Astrocyte (in vitro differentiated cells and primary cell): ENCODE data around the gene KCNQ5. TPM values are rescaled to one million over a fixed set of nuclear protein-coding genes. Genes with fewer than 3 reads are reported as not detected.

ENCODE experiments used
- DNase-seq: peaks from one replicate; pipeline ENCODE4 v3.0.0-alpha.2; 2010; ENCODE audit warnings: low read depth
- FAIRE-seq: peaks from 2 replicates; lab custom pipeline; 2011; peaks lifted over from hg19 to GRCh38; lab: Jason Lieb, UNC
- H2AFZ ChIP-seq: 2 replicates; pipeline ENCODE4 v1.6.0; 2012; ENCODE audit warnings: low read depth, low read length, inconsistent platforms
- H3K27ac ChIP-seq: 2 replicates; pipeline ENCODE4 v1.5.1; 2011; ENCODE audit warnings: low read depth, low read length, inconsistent platforms
- H3K27me3 ChIP-seq: 2 replicates; pipeline ENCODE4 v1.6.0; 2011; ENCODE audit warnings: low read length, inconsistent platforms; ENCODE audit not compliant: insufficient read depth
- H3K36me3 ChIP-seq: 2 replicates; pipeline ENCODE4 v1.5.1; 2011; ENCODE audit warnings: low read length, inconsistent platforms; ENCODE audit not compliant: insufficient read depth
- H3K4me1 ChIP-seq: 2 replicates; pipeline ENCODE4 v1.5.1; 2011; ENCODE audit warnings: low read length, inconsistent platforms; ENCODE audit not compliant: insufficient read depth
- H3K4me2 ChIP-seq: 2 replicates; pipeline ENCODE4 v1.6.0; 2012; ENCODE audit warnings: low read length, inconsistent platforms
- H3K4me3 ChIP-seq: 2 replicates; pipeline ENCODE4 v1.5.1; 2011; ENCODE audit warnings: low read depth, mild to moderate bottlenecking, low read length, inconsistent platforms; ENCODE audit not compliant: insufficient read depth
- H3K79me2 ChIP-seq: 2 replicates; pipeline ENCODE4 v1.6.0; 2012; ENCODE audit warnings: mild to moderate bottlenecking, low read length, inconsistent platforms; ENCODE audit not compliant: insufficient read depth
- H3K9ac ChIP-seq: 2 replicates; pipeline ENCODE4 v1.6.0; 2012; ENCODE audit warnings: mild to moderate bottlenecking, low read length, inconsistent platforms
- H3K9me3 ChIP-seq: 2 replicates; pipeline ENCODE4 v1.5.1; 2012; ENCODE audit warnings: low read depth, mild to moderate bottlenecking, low read length, inconsistent platforms; ENCODE audit not compliant: insufficient read depth
- H4K20me1 ChIP-seq: 2 replicates; pipeline ENCODE4 v1.6.0; 2012; ENCODE audit warnings: low read length, inconsistent platforms; ENCODE audit not compliant: insufficient read depth
- H3K27ac Mint-ChIP-seq: one replicate; pipeline ENCODE4 v1.8.0; 2021; ENCODE audit warnings: mild to moderate bottlenecking, mixed read lengths; ENCODE audit not compliant: unreplicated experiment
- H3K27me3 Mint-ChIP-seq: one replicate; pipeline ENCODE4 v1.8.0; 2021; ENCODE audit warnings: low read depth, mixed read lengths; ENCODE audit not compliant: unreplicated experiment
- H3K36me3 Mint-ChIP-seq: one replicate; pipeline ENCODE4 v1.8.0; 2021; ENCODE audit warnings: low read depth, mixed read lengths; ENCODE audit not compliant: unreplicated experiment
- H3K4me1 Mint-ChIP-seq: one replicate; pipeline ENCODE4 v1.8.0; 2021; ENCODE audit warnings: low read depth, mixed read lengths; ENCODE audit not compliant: unreplicated experiment
- H3K4me3 Mint-ChIP-seq: one replicate; pipeline ENCODE4 v1.8.0; 2021; ENCODE audit warnings: mild to moderate bottlenecking, moderate library complexity, mixed read lengths; ENCODE audit not compliant: unreplicated experiment
- H3K9me3 Mint-ChIP-seq: one replicate; pipeline ENCODE4 v1.8.0; 2021; ENCODE audit warnings: mild to moderate bottlenecking, mixed read lengths; ENCODE audit not compliant: unreplicated experiment
- EZH2 ChIP-seq: IDR thresholded peaks from 2 replicates; pipeline ENCODE4 v1.6.1; 2012; ENCODE audit warnings: mild to moderate bottlenecking, low read length, inconsistent platforms; ENCODE audit not compliant: insufficient read depth
- total RNA-seq: library from RNA; stranded (reverse); gene quantifications from 2 replicates; pipeline ENCODE4 v1.2.1, GENCODE V29; 2021
- TF ChIP-seq, protein P1 (sequence below): IDR thresholded peaks from 2 replicates; pipeline ENCODE4 v1.5.1; 2011; ENCODE audit warnings: low read depth, mild to moderate bottlenecking, inconsistent platforms, low read length, moderate library complexity; ENCODE audit not compliant: insufficient read depth

Gene KCNQ5
- total RNA-seq, 1 donor from 2014 or later = 2.0 TPM

DNA sequence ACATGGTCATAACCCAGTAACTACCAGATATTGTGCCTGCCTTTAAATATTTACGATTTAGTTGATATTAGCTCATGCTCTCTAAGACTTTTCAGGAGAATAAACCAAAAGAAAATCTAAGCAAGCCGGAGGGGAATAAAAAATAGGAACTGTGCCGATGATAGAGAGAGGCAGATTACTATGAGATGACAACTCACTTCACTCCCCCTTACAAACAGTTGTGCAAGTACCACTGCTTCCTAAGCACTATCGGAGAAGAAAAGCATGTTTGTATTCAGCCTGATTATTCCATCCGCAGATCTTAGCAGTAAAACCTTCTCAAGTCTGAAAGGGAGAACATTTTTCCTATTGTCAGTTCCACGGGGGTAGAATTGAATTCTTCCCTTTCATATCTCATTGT lies 294.4 kb downstream of the KCNQ5 start:
- Histone ChIP-seq H3K36me3 (no peaks in the 10 kb centered on the region), H3K4me2 (no peak overlapping the region), H3K27ac (no peak overlapping the region), H3K9ac (no peak overlapping the region), H3K9me3 (no peaks in the 10 kb centered on the region), H3K4me1 (no peaks in the 10 kb centered on the region), H3K27me3 (no peaks in the 10 kb centered on the region), H3K4me3 (no peak overlapping the region), H2AFZ (no peak overlapping the region), H4K20me1 (no peaks in the 10 kb centered on the region), H3K79me2 (no peaks in the 10 kb centered on the region)
- TF ChIP-seq EZH2 = no peak
- TF ChIP-seq, protein P1, sequence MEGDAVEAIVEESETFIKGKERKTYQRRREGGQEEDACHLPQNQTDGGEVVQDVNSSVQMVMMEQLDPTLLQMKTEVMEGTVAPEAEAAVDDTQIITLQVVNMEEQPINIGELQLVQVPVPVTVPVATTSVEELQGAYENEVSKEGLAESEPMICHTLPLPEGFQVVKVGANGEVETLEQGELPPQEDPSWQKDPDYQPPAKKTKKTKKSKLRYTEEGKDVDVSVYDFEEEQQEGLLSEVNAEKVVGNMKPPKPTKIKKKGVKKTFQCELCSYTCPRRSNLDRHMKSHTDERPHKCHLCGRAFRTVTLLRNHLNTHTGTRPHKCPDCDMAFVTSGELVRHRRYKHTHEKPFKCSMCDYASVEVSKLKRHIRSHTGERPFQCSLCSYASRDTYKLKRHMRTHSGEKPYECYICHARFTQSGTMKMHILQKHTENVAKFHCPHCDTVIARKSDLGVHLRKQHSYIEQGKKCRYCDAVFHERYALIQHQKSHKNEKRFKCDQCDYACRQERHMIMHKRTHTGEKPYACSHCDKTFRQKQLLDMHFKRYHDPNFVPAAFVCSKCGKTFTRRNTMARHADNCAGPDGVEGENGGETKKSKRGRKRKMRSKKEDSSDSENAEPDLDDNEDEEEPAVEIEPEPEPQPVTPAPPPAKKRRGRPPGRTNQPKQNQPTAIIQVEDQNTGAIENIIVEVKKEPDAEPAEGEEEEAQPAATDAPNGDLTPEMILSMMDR = no peak
- H3K4me1 Mint-ChIP-seq = no peaks in the 10 kb centered on the region
- H3K9me3 Mint-ChIP-seq = no peaks in the 10 kb centered on the region
- H3K27ac Mint-ChIP-seq = no peak overlapping the region
- no peak for FAIRE-seq
- DNase-seq = no peak
- no peaks in the 10 kb centered on the region for H3K36me3 Mint-ChIP-seq
- H3K4me3 Mint-ChIP-seq = no peak overlapping the region
- H3K27me3 Mint-ChIP-seq = no peaks in the 10 kb centered on the region

DNA sequence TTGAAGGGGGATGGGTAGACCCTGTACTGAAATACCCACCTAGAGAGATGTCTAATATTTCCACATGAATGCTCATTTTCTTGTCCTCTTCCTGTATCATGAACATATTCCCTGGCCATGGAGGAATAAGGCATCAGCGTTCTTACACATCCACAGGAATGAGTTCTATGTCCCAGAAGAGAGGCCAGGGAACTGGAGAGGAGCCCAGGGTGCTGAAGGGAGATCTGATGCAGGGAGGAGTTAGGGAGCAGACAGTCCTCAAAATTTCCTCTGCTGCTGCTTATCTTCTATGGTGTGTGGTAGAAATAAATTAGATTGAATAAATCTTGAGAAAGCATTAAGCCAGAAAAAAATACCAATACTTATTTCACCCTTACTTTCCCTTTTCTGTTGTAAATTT lies 295.0 kb downstream of the KCNQ5 start:
- Histone ChIP-seq H2AFZ (no peak overlapping the region), H3K79me2 (no peaks in the 10 kb centered on the region), H3K4me2 (no peak overlapping the region), H3K9me3 (no peaks in the 10 kb centered on the region), H3K27ac (no peak overlapping the region), H3K9ac (no peak overlapping the region), H3K36me3 (no peaks in the 10 kb centered on the region), H3K27me3 (no peaks in the 10 kb centered on the region), H4K20me1 (no peaks in the 10 kb centered on the region), H3K4me3 (no peak overlapping the region), H3K4me1 (no peaks in the 10 kb centered on the region)
- DNase-seq (no peak), FAIRE-seq (no peak)
- Mint-ChIP-seq H3K4me3 (no peak overlapping the region), H3K27me3 (no peaks in the 10 kb centered on the region), H3K36me3 (no peaks in the 10 kb centered on the region), H3K27ac (no peak overlapping the region), H3K9me3 (no peaks in the 10 kb centered on the region), H3K4me1 (no peaks in the 10 kb centered on the region)
- TF ChIP-seq EZH2 = no peak
- TF ChIP-seq, protein P1 = no peak

DNA sequence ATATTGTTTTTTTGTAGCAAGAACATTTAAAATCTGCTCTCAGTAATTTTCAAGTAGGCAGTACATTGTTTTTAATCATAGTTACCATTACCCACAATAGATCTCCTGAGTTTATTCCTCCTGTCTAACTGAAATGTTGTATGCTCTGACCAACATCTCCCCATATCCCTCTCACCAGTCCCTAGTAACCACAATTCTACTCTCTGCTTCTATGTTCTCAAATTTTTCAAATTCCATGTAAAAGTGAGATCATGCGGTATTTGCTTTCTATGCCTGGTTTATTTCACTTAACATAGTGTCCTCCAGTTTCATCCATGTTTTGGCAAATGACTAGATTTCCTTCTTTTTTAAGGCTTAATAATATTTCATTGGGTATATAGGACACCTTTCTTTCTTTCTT lies 300.5 kb downstream of the KCNQ5 start:
- Histone ChIP-seq H2AFZ (no peak overlapping the region), H3K9me3 (no peaks in the 10 kb centered on the region), H4K20me1 (no peaks in the 10 kb centered on the region), H3K4me1 (no peaks in the 10 kb centered on the region), H3K36me3 (no peaks in the 10 kb centered on the region), H3K79me2 (no peaks in the 10 kb centered on the region), H3K27ac (no peak overlapping the region), H3K27me3 (no peaks in the 10 kb centered on the region), H3K4me2 (no peak overlapping the region), H3K9ac (no peak overlapping the region), H3K4me3 (no peak overlapping the region)
- FAIRE-seq = no peak
- Mint-ChIP-seq H3K36me3 (no peaks in the 10 kb centered on the region), H3K9me3 (no peaks in the 10 kb centered on the region), H3K4me1 (no peaks in the 10 kb centered on the region), H3K27me3 (no peaks in the 10 kb centered on the region), H3K27ac (no peak overlapping the region), H3K4me3 (no peak overlapping the region)
- DNase-seq = peak; percentile 18
- no peak for TF ChIP-seq EZH2
- TF ChIP-seq, protein P1 = no peak
